OCI-LY7 (cell line): ENCODE data around the gene CYP3A5. TPM values are rescaled to one million over a fixed set of nuclear protein-coding genes. Genes with fewer than 3 reads are reported as not detected.

Source experiments
- BruUV-seq: library from RNA; stranded (reverse); fragments of 400-500 nt; replicated peaks from 2 replicates; lab custom pipeline; 2021; lab: Mats Ljungman, UMichigan
- CTCF ChIA-PET: fragments of 300-600 bp; sonication (Branson Sonifier 250); formaldehyde crosslinking; loops from one replicate; lab custom pipeline; 2022; ENCODE audit warnings: antibody characterized with exemption; ENCODE audit not compliant: unreplicated experiment; lab: Charles Lee
- POLR2A ChIA-PET: fragments of 300-600 bp; sonication (Branson Sonifier 250); formaldehyde crosslinking; loops from one replicate; lab custom pipeline; 2022; ENCODE audit warnings: antibody characterized with exemption; lab: Charles Lee
- DNase-seq: peaks from one replicate; pipeline ENCODE4 v3.0.0-alpha.2; 2015; ENCODE audit warnings: low spot score
- H2AFZ ChIP-seq: fragments of 200-600 bp; sonication (generic), shearing (Covaris generic); 2 replicates; pipeline ENCODE4 v1.6.1; 2014; ENCODE audit warnings: mild to moderate bottlenecking, antibody characterized with exemption, low read length, moderate library complexity
- H3K27ac ChIP-seq: fragments of 200-600 bp; sonication (generic); 2 replicates; pipeline ENCODE4 v1.5.1; 2014; ENCODE audit warnings: mixed run types, low read depth, mild to moderate bottlenecking, moderate library complexity, low read length, inconsistent platforms; ENCODE audit not compliant: poor library complexity, severe bottlenecking
- H3K36me3 ChIP-seq: fragments of 200-600 bp; sonication (generic); 2 replicates; pipeline ENCODE4 v1.6.1; 2014; ENCODE audit warnings: mild to moderate bottlenecking, antibody characterized with exemption, low read length, moderate library complexity, mixed read lengths; ENCODE audit not compliant: insufficient read depth
- H3K4me1 ChIP-seq: fragments of 200-600 bp; sonication (generic); 2 replicates; pipeline ENCODE4 v1.5.1; 2014; ENCODE audit warnings: mild to moderate bottlenecking, low read length; ENCODE audit not compliant: insufficient read depth, poor library complexity, severe bottlenecking
- H3K4me2 ChIP-seq: fragments of 200-600 bp; sonication (generic); 2 replicates; pipeline ENCODE4 v1.6.1; 2014; ENCODE audit warnings: mild to moderate bottlenecking, low read length
- H3K4me3 ChIP-seq: fragments of 200-600 bp; sonication (generic); 2 replicates; pipeline ENCODE4 v1.5.1; 2014; ENCODE audit warnings: mild to moderate bottlenecking, low read depth, low read length; ENCODE audit not compliant: poor library complexity, severe bottlenecking
- H3K79me2 ChIP-seq: fragments of 200-600 bp; sonication (generic); 2 replicates; pipeline ENCODE4 v1.6.1; 2016; ENCODE audit warnings: low read depth, mild to moderate bottlenecking, low read length, moderate library complexity, mixed read lengths; ENCODE audit not compliant: insufficient read depth
- H3K9me2 ChIP-seq: fragments of 200-600 bp; sonication (generic); 2 replicates; pipeline ENCODE4 v1.6.1; 2016; ENCODE audit warnings: mild to moderate bottlenecking, low read length, mixed read lengths; ENCODE audit not compliant: insufficient read depth
- H3K9me3 ChIP-seq: fragments of 200-600 bp; sonication (generic); 2 replicates; pipeline ENCODE4 v1.6.1; 2014; ENCODE audit warnings: mild to moderate bottlenecking, mixed run types, low read length, mixed read lengths
- H4K20me1 ChIP-seq: fragments of 200-600 bp; sonication (generic); 2 replicates; pipeline ENCODE4 v1.6.1; 2014; ENCODE audit warnings: mild to moderate bottlenecking, antibody characterized with exemption, low read length, moderate library complexity, mixed read lengths; ENCODE audit not compliant: insufficient read depth
- CTCF ChIP-seq: fragments of 200-600 bp; sonication (generic); conservative IDR thresholded peaks from 2 replicates; pipeline ENCODE4 v1.5.1; 2014; ENCODE audit warnings: mild to moderate bottlenecking, antibody characterized with exemption, low read length, moderate library complexity, mixed read lengths
- EZH2phosphoT487 ChIP-seq: fragments of 200-600 bp; sonication (generic); IDR thresholded peaks from 2 replicates; pipeline ENCODE4 v1.6.1; 2018; ENCODE audit warnings: low read depth, borderline replicate concordance, mild to moderate bottlenecking, mixed run types, antibody characterized with exemption, low read length, moderate library complexity, mixed read lengths
- intact Hi-C: fragments of 100-400 bp; cut with micrococcal nuclease; formaldehyde crosslinking; loops from one replicate; pipeline ENCODE4 v1.10.0; 2022; ENCODE audit not compliant: unreplicated experiment
- total RNA-seq, 2 experiments: library from RNA; depleted of rRNA in 1 of 2; stranded (reverse); fragments of >200 nt in 1 of 2; shearing (Covaris generic) in 1 of 2; gene quantifications; 2 replicates each; pipeline ENCODE4 v1.2.3, GENCODE V29; 2014 to 2022

CYP3A5 gene
- total RNA-seq, 2 experiments from 2014 or later = not detected

- Histone ChIP-seq H3K9me2 (no peaks in the 10 kb centered on the region), H3K4me1 (no peaks in the 10 kb centered on the region), H2AFZ (no peak overlapping the region), H4K20me1 (no peaks in the 10 kb centered on the region), H3K79me2 (no peaks in the 10 kb centered on the region), H3K4me2 (no peak overlapping the region), H3K27ac (no peak overlapping the region), H3K36me3 (no peaks in the 10 kb centered on the region), H3K4me3 (no peak overlapping the region), H3K9me3 (no peaks in the 10 kb centered on the region)
- ChIA-PET CTCF (no interaction called here), POLR2A (interaction anchor here (0.6 kb wide), 1 partner anchor 17 kb away, joined by 3 read pairs; no protein-coding TSS in a partner anchor)
- TF ChIP-seq CTCF = no peak
- TF ChIP-seq EZH2phosphoT487 = no peak
- intact Hi-C loops = no loop called here
- DNase-seq = no peak
- no TSS peak for BruUV-seq
These were observed 2.1 kb downstream of the CYP3A5 start for GRCh38 chr7:99677648-99678045.

- Histone ChIP-seq H3K79me2 (no peaks in the 10 kb centered on the region), H4K20me1 (no peaks in the 10 kb centered on the region), H3K9me3 (no peaks in the 10 kb centered on the region), H3K4me1 (no peaks in the 10 kb centered on the region), H3K36me3 (no peaks in the 10 kb centered on the region), H3K4me3 (no peak overlapping the region), H3K4me2 (no peak overlapping the region), H3K9me2 (no peaks in the 10 kb centered on the region), H3K27ac (no peak overlapping the region), H2AFZ (no peak overlapping the region)
- TF ChIP-seq CTCF (no peak), EZH2phosphoT487 (no peak)
- POLR2A ChIA-PET = interaction anchor here (0.6 kb wide), 1 partner anchor 16 kb away, joined by 3 read pairs; no protein-coding TSS in a partner anchor
- CTCF ChIA-PET = no interaction called here
- no TSS peak for BruUV-seq
- intact Hi-C loops = no loop called here
- DNase-seq = no peak
These were observed 2.7 kb downstream of the CYP3A5 start for GRCh38 chr7:99677013-99677647.

- Histone ChIP-seq H3K79me2 (no peaks in the 10 kb centered on the region), H2AFZ (no peak overlapping the region), H3K36me3 (no peaks in the 10 kb centered on the region), H3K4me2 (no peak overlapping the region), H3K27ac (no peak overlapping the region), H3K4me1 (no peaks in the 10 kb centered on the region), H3K4me3 (no peak overlapping the region), H4K20me1 (no peaks in the 10 kb centered on the region), H3K9me3 (no peaks in the 10 kb centered on the region), H3K9me2 (no peaks in the 10 kb centered on the region)
- TF ChIP-seq EZH2phosphoT487 (no peak), CTCF (no peak)
- POLR2A ChIA-PET = no interaction called here
- CTCF ChIA-PET = no interaction called here
- intact Hi-C loops = no loop called here
- DNase-seq = no peak
- BruUV-seq = no TSS peak
These were observed 4.6 kb downstream of the CYP3A5 start for GRCh38 chr7:99674995-99675742.
